Kidney epithelial cell (primary cell): ENCODE data around the gene ZNF236. TPM values are rescaled to one million over a fixed set of nuclear protein-coding genes. Genes with fewer than 3 reads are reported as not detected.

Experiments
- DNase-seq: peaks from one replicate; pipeline ENCODE4 v3.0.0-alpha.2; 2010; ENCODE audit warnings: low read depth
- H3K27me3 ChIP-seq: 2 replicates; pipeline ENCODE4 v1.6.0; 2011; ENCODE audit warnings: low read length; ENCODE audit not compliant: control insufficient read depth, insufficient read depth
- H3K36me3 ChIP-seq: 2 replicates; pipeline ENCODE4 v1.5.1; 2011; ENCODE audit warnings: low read length; ENCODE audit not compliant: control insufficient read depth, insufficient read depth
- H3K4me3 ChIP-seq: 2 replicates; pipeline ENCODE4 v1.5.1; 2011; ENCODE audit warnings: low read depth, mild to moderate bottlenecking, control low read depth, low read length
- total RNA-seq: library from RNA; depleted of rRNA; stranded (reverse); fragments of >200 nt; gene quantifications from 2 replicates; pipeline ENCODE4 v1.2.3, GENCODE V29; 2015
- TF ChIP-seq, protein P1 (sequence below): IDR thresholded peaks from 2 replicates; pipeline ENCODE4 v1.5.1; 2011; ENCODE audit warnings: mild to moderate bottlenecking, moderate library complexity, low read length, control low read depth, inconsistent platforms; ENCODE audit not compliant: insufficient read depth, poor library complexity, severe bottlenecking

Gene ZNF236
- total RNA-seq, 1 donor from 2014 or later: 7.8 TPM

DNA sequence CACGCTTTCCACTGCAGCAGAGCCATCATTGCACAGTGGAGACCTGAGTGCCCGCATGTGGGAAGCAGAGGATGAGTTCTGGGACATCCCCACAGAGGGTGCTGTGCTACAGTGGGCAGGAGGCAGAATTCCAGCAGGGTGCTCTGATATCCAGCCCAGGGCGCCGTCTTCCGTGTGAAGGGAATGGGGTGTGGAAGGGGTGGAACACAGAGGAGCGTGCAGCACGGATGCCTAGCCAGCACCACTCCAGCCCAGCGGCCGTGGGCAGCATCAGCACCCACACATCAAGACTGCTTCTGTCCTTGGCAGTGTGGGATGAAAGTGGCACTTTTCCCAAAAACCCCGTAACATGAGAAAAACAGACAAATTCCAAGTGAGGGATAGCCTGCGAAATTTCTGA, 134.3 kb downstream of the ZNF236 start:
- TF ChIP-seq, protein P1, sequence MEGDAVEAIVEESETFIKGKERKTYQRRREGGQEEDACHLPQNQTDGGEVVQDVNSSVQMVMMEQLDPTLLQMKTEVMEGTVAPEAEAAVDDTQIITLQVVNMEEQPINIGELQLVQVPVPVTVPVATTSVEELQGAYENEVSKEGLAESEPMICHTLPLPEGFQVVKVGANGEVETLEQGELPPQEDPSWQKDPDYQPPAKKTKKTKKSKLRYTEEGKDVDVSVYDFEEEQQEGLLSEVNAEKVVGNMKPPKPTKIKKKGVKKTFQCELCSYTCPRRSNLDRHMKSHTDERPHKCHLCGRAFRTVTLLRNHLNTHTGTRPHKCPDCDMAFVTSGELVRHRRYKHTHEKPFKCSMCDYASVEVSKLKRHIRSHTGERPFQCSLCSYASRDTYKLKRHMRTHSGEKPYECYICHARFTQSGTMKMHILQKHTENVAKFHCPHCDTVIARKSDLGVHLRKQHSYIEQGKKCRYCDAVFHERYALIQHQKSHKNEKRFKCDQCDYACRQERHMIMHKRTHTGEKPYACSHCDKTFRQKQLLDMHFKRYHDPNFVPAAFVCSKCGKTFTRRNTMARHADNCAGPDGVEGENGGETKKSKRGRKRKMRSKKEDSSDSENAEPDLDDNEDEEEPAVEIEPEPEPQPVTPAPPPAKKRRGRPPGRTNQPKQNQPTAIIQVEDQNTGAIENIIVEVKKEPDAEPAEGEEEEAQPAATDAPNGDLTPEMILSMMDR: no peak

DNA sequence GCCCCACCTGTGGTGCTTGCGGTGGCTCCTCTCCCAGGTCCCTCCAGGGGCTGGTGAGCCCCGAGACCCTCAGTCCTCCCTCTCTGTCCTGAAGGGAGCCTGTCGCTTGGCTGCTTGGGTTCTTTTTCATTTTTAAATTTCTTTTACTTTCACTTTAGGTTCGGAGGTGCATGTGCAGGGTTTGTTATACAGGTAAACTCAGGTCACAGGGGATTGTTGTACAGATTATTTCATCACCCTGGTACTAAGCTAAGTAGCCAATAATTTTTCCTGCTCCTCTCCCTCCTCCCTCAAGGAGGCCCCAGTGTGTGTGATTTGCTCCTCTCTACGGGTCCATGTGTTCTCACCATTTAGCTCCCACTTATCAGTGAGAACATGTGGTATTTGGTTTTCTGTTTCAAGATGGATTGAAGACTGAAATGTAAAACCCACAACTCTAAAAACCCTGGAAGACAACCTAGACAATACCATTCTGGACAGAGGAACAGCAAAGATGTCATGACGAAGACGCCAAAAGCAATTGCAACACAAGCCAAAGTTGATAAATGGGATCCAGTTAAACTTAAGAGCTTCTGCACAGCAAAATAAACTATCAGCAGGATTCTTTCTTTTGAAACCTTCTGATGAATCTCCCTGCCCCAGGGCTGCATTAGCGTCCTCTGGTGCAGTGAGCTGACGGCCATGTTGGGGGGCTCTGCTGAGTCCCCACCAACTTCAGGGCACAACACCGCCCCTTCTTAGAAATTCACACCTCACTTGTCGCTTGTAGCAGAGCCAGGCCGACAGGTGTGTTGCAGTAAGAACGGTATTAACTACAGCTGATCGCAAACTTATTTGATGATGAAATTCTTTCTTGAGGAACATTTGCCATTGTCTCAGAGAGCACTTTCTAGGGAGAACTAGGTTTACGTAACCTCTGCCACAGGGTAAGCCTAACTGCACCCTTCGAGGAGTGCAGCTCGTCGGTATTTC, 135.3 kb downstream of the ZNF236 start:
- TF ChIP-seq, protein P1: no peak
- Histone ChIP-seq H3K4me3 (no peak overlapping the region), H3K27me3 (no peaks in the 10 kb centered on the region), H3K36me3 (peaks cover 1% of the 10 kb centered on the region)
- DNase-seq: no peak

More for the DNA sequence above, 134.3 kb downstream of the ZNF236 start:
- no peak overlapping the region for H3K4me3 ChIP-seq
- no peaks in the 10 kb centered on the region for H3K27me3 ChIP-seq
- DNase-seq: no peak
- peaks cover 2% of the 10 kb centered on the region for H3K36me3 ChIP-seq

DNA sequence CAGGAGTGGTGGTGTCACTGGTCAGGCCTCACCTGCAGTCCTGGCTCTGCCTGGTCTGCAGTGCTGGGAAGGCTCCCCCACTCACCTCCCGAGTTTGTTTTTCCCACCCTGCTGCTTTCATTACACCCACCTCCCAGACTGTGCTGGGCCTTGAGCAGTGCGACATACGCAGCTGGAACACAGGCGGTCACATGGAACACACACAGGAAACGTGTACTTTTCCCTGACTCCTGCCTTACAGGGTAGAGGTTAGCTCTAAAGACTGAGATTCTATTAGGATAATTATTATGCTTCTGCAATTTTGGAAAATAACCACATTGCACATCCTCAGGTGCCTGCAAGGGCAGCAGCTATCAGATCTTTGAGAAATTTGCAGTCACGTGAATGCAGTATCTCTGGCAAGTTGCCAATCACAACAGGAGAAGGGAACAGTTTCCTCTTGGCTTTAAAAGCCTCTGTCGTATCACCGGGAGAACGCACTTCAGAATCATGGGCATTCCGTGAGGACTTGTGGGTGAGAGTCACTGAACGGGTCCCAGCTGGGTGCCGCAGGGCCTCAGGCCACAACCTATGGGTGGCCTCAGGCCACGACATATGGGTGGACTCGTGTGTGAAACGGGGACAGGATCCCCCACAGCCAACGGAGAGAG, 136.5 kb downstream of the ZNF236 start:
- Histone ChIP-seq H3K27me3 (no peaks in the 10 kb centered on the region), H3K36me3 (peaks cover 1% of the 10 kb centered on the region), H3K4me3 (no peak overlapping the region)
- DNase-seq: no peak
- TF ChIP-seq, protein P1: no peak

DNA sequence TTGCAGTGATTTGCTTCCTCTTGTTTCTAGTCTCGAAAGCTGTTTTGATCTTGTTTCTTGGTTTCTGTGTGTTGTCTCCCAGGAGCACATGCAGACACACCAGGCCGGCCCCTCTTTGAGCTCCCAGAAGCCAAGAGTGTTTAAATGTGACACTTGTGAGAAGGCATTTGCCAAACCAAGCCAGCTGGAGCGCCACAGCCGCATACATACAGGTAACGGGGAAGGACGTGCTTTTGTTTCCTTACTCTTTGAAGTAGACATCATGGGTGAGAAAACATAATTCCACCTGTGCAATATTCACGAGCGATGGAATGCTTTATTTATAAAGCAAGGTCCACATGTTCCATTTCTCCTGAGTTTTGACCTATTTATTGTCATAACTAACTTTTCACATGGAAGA, 137.2 kb downstream of the ZNF236 start:
- Histone ChIP-seq H3K27me3 (no peaks in the 10 kb centered on the region), H3K4me3 (no peak overlapping the region), H3K36me3 (peaks cover 1% of the 10 kb centered on the region)
- DNase-seq: no peak
- TF ChIP-seq, protein P1: no peak

DNA sequence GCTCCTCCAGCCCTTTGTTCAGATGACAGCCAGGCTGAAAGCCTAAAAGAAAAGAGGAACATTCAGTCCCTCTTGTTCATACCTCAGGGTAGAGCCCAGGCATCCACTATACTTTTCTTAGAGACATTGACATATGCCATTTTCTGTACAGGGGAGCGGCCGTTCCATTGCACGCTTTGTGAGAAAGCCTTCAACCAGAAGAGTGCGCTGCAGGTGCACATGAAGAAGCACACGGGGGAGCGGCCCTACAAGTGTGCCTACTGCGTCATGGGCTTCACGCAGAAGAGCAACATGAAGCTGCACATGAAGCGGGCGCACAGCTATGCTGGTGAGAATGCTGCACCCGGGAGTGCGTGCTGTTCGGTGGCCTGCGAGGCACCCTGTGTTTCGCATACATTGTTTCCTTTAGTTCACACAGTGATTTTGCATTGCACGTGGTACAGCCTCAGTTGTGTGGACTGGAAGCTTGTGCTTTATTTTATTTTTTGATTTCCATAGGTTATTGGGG, 138.2 kb downstream of the ZNF236 start:
- no peaks in the 10 kb centered on the region for H3K27me3 ChIP-seq
- no peak overlapping the region for H3K4me3 ChIP-seq
- TF ChIP-seq, protein P1: no peak
- no peak for DNase-seq
- peaks cover 1% of the 10 kb centered on the region for H3K36me3 ChIP-seq
